ENCODE measurements around the gene KCNAB1. TPM values are rescaled to one million over a fixed set of nuclear protein-coding genes. Genes with fewer than 3 reads are reported as not detected.

Gene KCNAB1
- total RNA-seq, 1 experiment from 2014 or later, result 1.4 TPM

- H3K79me2 ChIP-seq (ENCODE audit: low read depth), result no peaks in the 10 kb centered on the region
- H4K20me1 ChIP-seq (ENCODE audit: insufficient read depth), result no peaks in the 10 kb centered on the region
- no TSS peak for BruUV-seq (replicated peaks)
- no peak overlapping the region for H3K4me2 ChIP-seq
- H3K27me3 ChIP-seq (ENCODE audit: insufficient read depth, low read depth), result no peaks in the 10 kb centered on the region
- H3K9me3 ChIP-seq (ENCODE audit: insufficient read depth, low read depth), result no peaks in the 10 kb centered on the region
- H3K36me3 ChIP-seq (ENCODE audit: low read depth), result no peaks in the 10 kb centered on the region
- POLR2A ChIA-PET (ENCODE audit: unreplicated experiment), result no interaction called here
- no peaks in the 10 kb centered on the region for H3K9me2 ChIP-seq (ENCODE audit: insufficient read depth)
- CTCF ChIA-PET, result no interaction called here
- no peaks in the 10 kb centered on the region for H3F3A ChIP-seq (ENCODE audit: insufficient read depth, low read depth)
- DNase-seq, result no peak
- intact Hi-C loops (cut with micrococcal nuclease; ENCODE audit: unreplicated experiment), result no loop called here
- no peak overlapping the region for H2AFZ ChIP-seq
- TF ChIP-seq CTCF (conservative IDR thresholded peaks at IDR 0.05) (no peak), EZH2 (IDR thresholded peaks at IDR 0.05; ENCODE audit: low read depth) (no peak)
- no peak overlapping the region for H3K27ac ChIP-seq
- H3K4me3 ChIP-seq, result no peak overlapping the region
- H3K4me1 ChIP-seq (replicated peaks; ENCODE audit: insufficient read depth), result peaks cover 12% of the 10 kb centered on the region; the same call in 1 of the 2 replicates
Observed at GRCh38 chr3:156184156-156184555, 63.8 kb downstream of the KCNAB1 start.

GRCh38 chr3:156187146-156187769 is 66.9 kb downstream of the KCNAB1 start:
- Histone ChIP-seq H3K9me3 (ENCODE audit: insufficient read depth, low read depth) (no peaks in the 10 kb centered on the region), H3F3A (ENCODE audit: insufficient read depth, low read depth) (no peaks in the 10 kb centered on the region), H3K27me3 (ENCODE audit: insufficient read depth, low read depth) (no peaks in the 10 kb centered on the region), H3K4me2 (no peak overlapping the region), H3K9me2 (ENCODE audit: insufficient read depth) (no peaks in the 10 kb centered on the region), H3K4me3 (no peak overlapping the region), H3K27ac (no peak overlapping the region), H3K79me2 (ENCODE audit: low read depth) (no peaks in the 10 kb centered on the region), H2AFZ (no peak overlapping the region), H3K36me3 (ENCODE audit: low read depth) (no peaks in the 10 kb centered on the region), H3K4me1 (replicated peaks; ENCODE audit: insufficient read depth) (no peaks in the 10 kb centered on the region), H4K20me1 (ENCODE audit: insufficient read depth) (no peaks in the 10 kb centered on the region)
- ChIA-PET CTCF (no interaction called here), POLR2A (ENCODE audit: unreplicated experiment) (no interaction called here)
- intact Hi-C loops (cut with micrococcal nuclease; ENCODE audit: unreplicated experiment), result no loop called here
- TF ChIP-seq EZH2 (IDR thresholded peaks at IDR 0.05; ENCODE audit: low read depth), result no peak
- TF ChIP-seq CTCF (conservative IDR thresholded peaks at IDR 0.05), result no peak
- no TSS peak for BruUV-seq (replicated peaks)
- DNase-seq, result no peak

- no peak overlapping the region for H2AFZ ChIP-seq
- BruUV-seq (replicated peaks), result no TSS peak
- H4K20me1 ChIP-seq (ENCODE audit: insufficient read depth), result no peaks in the 10 kb centered on the region
- H3K27ac ChIP-seq, result no peak overlapping the region
- H3K4me2 ChIP-seq, result no peak overlapping the region
- ChIA-PET POLR2A (ENCODE audit: unreplicated experiment) (no interaction called here), CTCF (no interaction called here)
- no peaks in the 10 kb centered on the region for H3K9me2 ChIP-seq (ENCODE audit: insufficient read depth)
- H3K9me3 ChIP-seq (ENCODE audit: insufficient read depth, low read depth), result no peaks in the 10 kb centered on the region
- no peaks in the 10 kb centered on the region for H3F3A ChIP-seq (ENCODE audit: insufficient read depth, low read depth)
- no peaks in the 10 kb centered on the region for H3K36me3 ChIP-seq (ENCODE audit: low read depth)
- H3K4me1 ChIP-seq (replicated peaks; ENCODE audit: insufficient read depth), result no peaks in the 10 kb centered on the region
- H3K4me3 ChIP-seq, result no peak overlapping the region
- no peak for DNase-seq
- TF ChIP-seq CTCF (conservative IDR thresholded peaks at IDR 0.05) (no peak), EZH2 (IDR thresholded peaks at IDR 0.05; ENCODE audit: low read depth) (no peak)
- intact Hi-C loops (cut with micrococcal nuclease; ENCODE audit: unreplicated experiment), result no loop called here
- H3K79me2 ChIP-seq (ENCODE audit: low read depth), result no peaks in the 10 kb centered on the region
- no peaks in the 10 kb centered on the region for H3K27me3 ChIP-seq (ENCODE audit: insufficient read depth, low read depth)
Observed at GRCh38 chr3:156188757-156189156, 68.4 kb downstream of the KCNAB1 start.

Data from PC-9 (cell line).